Suprapubic skin (tissue), 4 donors: ENCODE measurements around the gene MCTP1.

Experiments used
- POLR2A ChIP-seq, 2 donors: fragments of 450-650 bp; IDR thresholded peaks; one replicate each; pipeline ENCODE4 v1.6.1; 2017; ENCODE audit warnings: antibody characterized with exemption in 2 of 2, mild to moderate bottlenecking in 2 of 2, moderate library complexity in 2 of 2
- POLR2AphosphoS5 ChIP-seq, 3 donors: sonication (generic); formaldehyde crosslinking; IDR thresholded peaks; one replicate each; pipeline ENCODE4 v1.6.1; 2017; ENCODE audit warnings: antibody characterized with exemption in 3 of 3
- TF ChIP-seq, protein P1 (sequence below), 2 donors: fragments of 200-600 bp in 1 of 2; fragments of 450-650 bp in 1 of 2; sonication (generic) in 1 of 2; IDR thresholded peaks; one replicate each; pipeline ENCODE4 v1.5.1; 2016 to 2019; ENCODE audit warnings: antibody characterized with exemption in 2 of 2, mild to moderate bottlenecking in 1 of 2, moderate library complexity in 1 of 2

DNA sequence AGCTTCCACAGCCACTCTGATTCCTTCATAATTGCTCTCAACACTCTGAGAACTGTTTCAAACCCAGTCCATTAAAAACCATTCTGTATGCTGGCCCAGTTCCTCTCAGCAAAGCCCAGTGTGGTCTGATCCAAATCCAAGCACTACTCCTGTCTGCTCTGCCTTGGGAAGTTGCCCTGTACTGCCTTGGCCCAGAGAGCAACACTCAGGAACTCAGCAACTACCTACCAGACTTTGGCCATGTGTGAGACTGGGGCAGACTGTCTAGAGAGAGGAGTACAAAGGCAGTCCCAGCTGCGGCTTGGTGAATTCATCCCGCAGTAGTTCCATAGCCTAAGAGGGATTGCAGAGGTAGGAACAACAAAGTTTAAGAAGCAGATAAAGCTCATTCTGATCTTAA lies 214.4 kb downstream of the MCTP1 start:
- TF ChIP-seq POLR2A (IDR thresholded peaks at IDR 0.05): no peak
- TF ChIP-seq, protein P1, sequence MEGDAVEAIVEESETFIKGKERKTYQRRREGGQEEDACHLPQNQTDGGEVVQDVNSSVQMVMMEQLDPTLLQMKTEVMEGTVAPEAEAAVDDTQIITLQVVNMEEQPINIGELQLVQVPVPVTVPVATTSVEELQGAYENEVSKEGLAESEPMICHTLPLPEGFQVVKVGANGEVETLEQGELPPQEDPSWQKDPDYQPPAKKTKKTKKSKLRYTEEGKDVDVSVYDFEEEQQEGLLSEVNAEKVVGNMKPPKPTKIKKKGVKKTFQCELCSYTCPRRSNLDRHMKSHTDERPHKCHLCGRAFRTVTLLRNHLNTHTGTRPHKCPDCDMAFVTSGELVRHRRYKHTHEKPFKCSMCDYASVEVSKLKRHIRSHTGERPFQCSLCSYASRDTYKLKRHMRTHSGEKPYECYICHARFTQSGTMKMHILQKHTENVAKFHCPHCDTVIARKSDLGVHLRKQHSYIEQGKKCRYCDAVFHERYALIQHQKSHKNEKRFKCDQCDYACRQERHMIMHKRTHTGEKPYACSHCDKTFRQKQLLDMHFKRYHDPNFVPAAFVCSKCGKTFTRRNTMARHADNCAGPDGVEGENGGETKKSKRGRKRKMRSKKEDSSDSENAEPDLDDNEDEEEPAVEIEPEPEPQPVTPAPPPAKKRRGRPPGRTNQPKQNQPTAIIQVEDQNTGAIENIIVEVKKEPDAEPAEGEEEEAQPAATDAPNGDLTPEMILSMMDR (IDR thresholded peaks at IDR 0.05): no peak
- no peak for TF ChIP-seq POLR2AphosphoS5 (IDR thresholded peaks at IDR 0.05)
